ENCODE results near the gene HMX1.

- TF ChIP-seq EZH2 (IDR thresholded peaks at IDR 0.05) = no peak
- no peak for TF ChIP-seq POLR2AphosphoS5 (IDR thresholded peaks at IDR 0.05; ENCODE audit: borderline replicate concordance, low read depth, low read length)
- no peak for TF ChIP-seq FOXP2 (optimal IDR thresholded peaks at IDR 0.05; ENCODE audit: control extremely low read depth, extremely low read length, insufficient read depth)
Observed at GRCh38 chr4:8896506-8896905, 24.9 kb upstream of the HMX1 start.
